ENCODE data around the gene KLHDC10.
"Not testable (repeated sequence)": the region's sequence is repeated elsewhere in the genome, so short reads cannot be mapped to it uniquely, and the experiment has no call there.

KLHDC10 gene

GRCh38 chr7:130091999-130092398 lies 21.7 kb downstream of the KLHDC10 start:
- H3K36me3 Mint-ChIP-seq, result peaks cover 0 to 5% of the 10 kb centered on the region in 2 donors
- no peak for DNase-seq
- H3K27ac Mint-ChIP-seq, result peak overlapping the region; percentile 49

GRCh38 chr7:130092598-130092997 lies 22.3 kb downstream of the KLHDC10 start:
- Mint-ChIP-seq H3K4me1 (peaks cover 19 to 29% of the 10 kb centered on the region in 2 donors), H3K9me3 (no peaks in the 10 kb centered on the region), H3K27ac (peak overlapping the region; percentile 49), H3K36me3 (peaks cover 0 to 2% of the 10 kb centered on the region in 2 donors), H3K27me3 (no peaks in the 10 kb centered on the region), H3K4me3 (peak overlapping the region; percentile 15 to 72)
- DNase-seq (no peak), ATAC-seq (replicated peaks) (peak; percentile 56 to 63)

More at GRCh38 chr7:130091999-130092398, 21.7 kb downstream of the KLHDC10 start:
- no peaks in the 10 kb centered on the region for H3K9me3 Mint-ChIP-seq
- H3K4me1 Mint-ChIP-seq, result peaks cover 19 to 34% of the 10 kb centered on the region in 2 donors
- ATAC-seq (replicated peaks), result no peak
- peak overlapping the region; percentile 41 to 72 for H3K4me3 Mint-ChIP-seq
- H3K27me3 Mint-ChIP-seq, result no peaks in the 10 kb centered on the region

GRCh38 chr7:130095812-130096211 lies 25.5 kb downstream of the KLHDC10 start:
- H3K27me3 Mint-ChIP-seq, result no peaks in the 10 kb centered on the region
- no peak for DNase-seq
- peaks cover 2 to 3% of the 10 kb centered on the region in 2 donors for H3K9me3 Mint-ChIP-seq
- H3K4me3 Mint-ChIP-seq, result no peak overlapping the region
- no peak for ATAC-seq (replicated peaks)
- H3K36me3 Mint-ChIP-seq, result peaks cover 7 to 12% of the 10 kb centered on the region in 2 donors
- no peak overlapping the region for H3K27ac Mint-ChIP-seq
- peaks cover 24 to 42% of the 10 kb centered on the region in 2 donors for H3K4me1 Mint-ChIP-seq

GRCh38 chr7:130096243-130096827 lies 26.0 kb downstream of the KLHDC10 start:
- ATAC-seq (replicated peaks), result no peak
- Mint-ChIP-seq H3K36me3 (peaks cover 7 to 16% of the 10 kb centered on the region in 2 donors), H3K4me3 (no peak overlapping the region), H3K9me3 (peaks cover 2 to 3% of the 10 kb centered on the region in 2 donors), H3K4me1 (peaks cover 21 to 42% of the 10 kb centered on the region in 2 donors), H3K27me3 (no peaks in the 10 kb centered on the region), H3K27ac (no peak overlapping the region)
- no peak for DNase-seq

GRCh38 chr7:130099331-130099730 lies 29.0 kb downstream of the KLHDC10 start:
- H3K4me1 Mint-ChIP-seq, result peaks cover 15 to 36% of the 10 kb centered on the region in 2 donors
- peaks cover 2 to 3% of the 10 kb centered on the region in 2 donors for H3K9me3 Mint-ChIP-seq
- no peak for DNase-seq
- H3K36me3 Mint-ChIP-seq, result peaks cover 7 to 27% of the 10 kb centered on the region in 2 donors
- ATAC-seq (replicated peaks), result no peak
- H3K4me3 Mint-ChIP-seq, result no peak overlapping the region
- H3K27me3 Mint-ChIP-seq, result no peaks in the 10 kb centered on the region
- no peak overlapping the region for H3K27ac Mint-ChIP-seq

- ATAC-seq (replicated peaks), result no peak
- Mint-ChIP-seq H3K27ac (no peak overlapping the region), H3K36me3 (peaks cover 7 to 34% of the 10 kb centered on the region in 2 donors)
These were observed 32.3 kb downstream of the KLHDC10 start for GRCh38 chr7:130102588-130102987.

GRCh38 chr7:130107949-130108674 lies 37.8 kb downstream of the KLHDC10 start:
- Mint-ChIP-seq H3K4me3 (no peak overlapping the region), H3K9me3 (peaks cover 4 to 6% of the 10 kb centered on the region in 2 donors), H3K27me3 (no peaks in the 10 kb centered on the region), H3K4me1 (peaks cover 13 to 16% of the 10 kb centered on the region in 2 donors), H3K36me3 (peaks cover 4 to 16% of the 10 kb centered on the region in 2 donors), H3K27ac (peak overlapping the region; percentile 51)
- no peak for DNase-seq
- no peak for ATAC-seq (replicated peaks)

More at GRCh38 chr7:130102588-130102987, 32.3 kb downstream of the KLHDC10 start:
- Mint-ChIP-seq H3K9me3 (peaks cover 2 to 3% of the 10 kb centered on the region in 2 donors), H3K27me3 (no peaks in the 10 kb centered on the region), H3K4me3 (no peak overlapping the region), H3K4me1 (peaks cover 15 to 36% of the 10 kb centered on the region in 2 donors)
- no peak for DNase-seq

GRCh38 chr7:130108809-130109208 lies 38.5 kb downstream of the KLHDC10 start:
- peaks cover 4 to 6% of the 10 kb centered on the region in 2 donors for H3K9me3 Mint-ChIP-seq
- DNase-seq (no peak), ATAC-seq (replicated peaks) (no peak)
- peak overlapping the region; percentile 44 for H3K27ac Mint-ChIP-seq
- H3K4me1 Mint-ChIP-seq, result peaks cover 17 to 23% of the 10 kb centered on the region in 2 donors
- H3K36me3 Mint-ChIP-seq, result peaks cover 4 to 16% of the 10 kb centered on the region in 2 donors
- no peak overlapping the region for H3K4me3 Mint-ChIP-seq
- no peaks in the 10 kb centered on the region for H3K27me3 Mint-ChIP-seq

GRCh38 chr7:130112093-130112492 lies 41.8 kb downstream of the KLHDC10 start:
- Mint-ChIP-seq H3K4me1 (peaks cover 28 to 34% of the 10 kb centered on the region in 2 donors), H3K36me3 (peaks cover 5 to 13% of the 10 kb centered on the region in 2 donors), H3K4me3 (no peak overlapping the region), H3K27ac (no peak overlapping the region), H3K9me3 (peaks cover 4 to 6% of the 10 kb centered on the region in 2 donors), H3K27me3 (no peaks in the 10 kb centered on the region)
- ATAC-seq (replicated peaks) (no peak), DNase-seq (no peak)

- Mint-ChIP-seq H3K27me3 (no peaks in the 10 kb centered on the region), H3K36me3 (peaks cover 10 to 15% of the 10 kb centered on the region in 2 donors), H3K27ac (peak overlapping the region; percentile 31), H3K4me1 (peaks cover 28 to 34% of the 10 kb centered on the region in 2 donors), H3K4me3 (no peak overlapping the region), H3K9me3 (peaks cover 4 to 6% of the 10 kb centered on the region in 2 donors)
- DNase-seq (no peak), ATAC-seq (replicated peaks) (no peak)
These were observed 42.5 kb downstream of the KLHDC10 start for GRCh38 chr7:130112662-130113425.

GRCh38 chr7:130113426-130113805 lies 43.1 kb downstream of the KLHDC10 start:
- DNase-seq; H3K9me3 Mint-ChIP-seq; H3K4me3 Mint-ChIP-seq; H3K27me3 Mint-ChIP-seq; H3K27ac Mint-ChIP-seq; ATAC-seq (replicated peaks): not testable (repeated sequence)
- Mint-ChIP-seq H3K4me1 (peaks cover 28 to 34% of the 10 kb centered on the region in 2 donors), H3K36me3 (peaks cover 13 to 17% of the 10 kb centered on the region in 2 donors)

- Mint-ChIP-seq H3K27me3 (no peaks in the 10 kb centered on the region), H3K4me3 (peak overlapping the region in 1 of 2 donors; percentile 10), H3K9me3 (peaks cover under 1 to 3% of the 10 kb centered on the region in 2 donors), H3K27ac (no peak overlapping the region), H3K4me1 (peaks cover 26 to 34% of the 10 kb centered on the region in 2 donors), H3K36me3 (peaks cover 14 to 16% of the 10 kb centered on the region in 2 donors)
- DNase-seq (no peak), ATAC-seq (replicated peaks) (no peak)
These were observed 43.6 kb downstream of the KLHDC10 start for GRCh38 chr7:130113887-130114286.

GRCh38 chr7:130114374-130114773 lies 44.0 kb downstream of the KLHDC10 start:
- ATAC-seq (replicated peaks) (peak; percentile 75 to 84), DNase-seq (no peak)
- Mint-ChIP-seq H3K27ac (peak overlapping the region; percentile 33), H3K27me3 (no peaks in the 10 kb centered on the region), H3K4me1 (peaks cover 26 to 34% of the 10 kb centered on the region in 2 donors), H3K36me3 (peaks cover 15% of the 10 kb centered on the region in 2 donors), H3K4me3 (peak overlapping the region in 1 of 2 donors; percentile 10), H3K9me3 (peaks cover 0 to 3% of the 10 kb centered on the region in 2 donors)

GRCh38 chr7:130114776-130115175 lies 44.4 kb downstream of the KLHDC10 start:
- H3K27me3 Mint-ChIP-seq, result no peaks in the 10 kb centered on the region
- H3K4me1 Mint-ChIP-seq, result peaks cover 26 to 34% of the 10 kb centered on the region in 2 donors
- DNase-seq, result no peak
- H3K27ac Mint-ChIP-seq, result peak overlapping the region; percentile 33
- no peak overlapping the region for H3K4me3 Mint-ChIP-seq
- peaks cover 15% of the 10 kb centered on the region in 2 donors for H3K36me3 Mint-ChIP-seq
- peak; percentile 33 to 34 for ATAC-seq (replicated peaks)
- peaks cover 0 to 3% of the 10 kb centered on the region in 2 donors for H3K9me3 Mint-ChIP-seq

Measured in stimulated activated naive B cell treated with anti-CD40 and anti-IgM and Interleukin-4, amounts not matched to agents 10 μg/mL and 1 μg/mL and 100 μg/mL, for 72 hours (primary cell).